D721Med (cell line): ENCODE measurements around the gene TMCC3.
A peak's percentile ranks its signal among the peaks of the same experiment; 100 is the strongest.

ENCODE experiments used
- DNase-seq: peaks from one replicate; pipeline ENCODE4 v3.0.0; 2011; ENCODE audit warnings: low spot score; ENCODE audit not compliant: insufficient read length
- FAIRE-seq: peaks from 2 replicates; lab custom pipeline; 2011; peaks lifted over from hg19 to GRCh38; lab: Jason Lieb, UNC
- TF ChIP-seq, protein P1 (sequence below): IDR thresholded peaks from 2 replicates; pipeline ENCODE4 v1.5.1; 2012; ENCODE audit warnings: mild to moderate bottlenecking, control low read depth; ENCODE audit not compliant: insufficient read depth; ENCODE audit errors: missing control alignments

TMCC3 gene

DNA sequence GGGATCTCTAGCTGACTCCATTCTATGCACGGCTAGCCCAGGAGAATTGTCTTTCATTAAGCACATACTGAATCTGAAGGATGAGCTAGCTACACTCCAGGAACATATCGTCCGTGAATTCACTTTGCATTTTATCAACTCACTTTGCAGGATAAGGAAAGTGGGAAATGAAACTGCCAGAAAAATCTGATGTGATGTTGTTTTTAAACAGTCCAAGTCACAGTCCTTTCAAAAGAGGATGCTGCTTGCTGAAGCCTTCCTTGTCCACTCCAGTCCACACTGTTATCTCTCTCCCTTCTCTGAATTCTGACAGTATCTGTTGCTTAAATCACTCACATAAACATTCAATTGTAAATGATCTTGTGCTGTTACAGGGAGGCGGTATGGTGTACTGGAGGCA is 12.7 kb upstream of the TMCC3 start:
- FAIRE-seq (no peak), DNase-seq (no peak)
- TF ChIP-seq, protein P1, sequence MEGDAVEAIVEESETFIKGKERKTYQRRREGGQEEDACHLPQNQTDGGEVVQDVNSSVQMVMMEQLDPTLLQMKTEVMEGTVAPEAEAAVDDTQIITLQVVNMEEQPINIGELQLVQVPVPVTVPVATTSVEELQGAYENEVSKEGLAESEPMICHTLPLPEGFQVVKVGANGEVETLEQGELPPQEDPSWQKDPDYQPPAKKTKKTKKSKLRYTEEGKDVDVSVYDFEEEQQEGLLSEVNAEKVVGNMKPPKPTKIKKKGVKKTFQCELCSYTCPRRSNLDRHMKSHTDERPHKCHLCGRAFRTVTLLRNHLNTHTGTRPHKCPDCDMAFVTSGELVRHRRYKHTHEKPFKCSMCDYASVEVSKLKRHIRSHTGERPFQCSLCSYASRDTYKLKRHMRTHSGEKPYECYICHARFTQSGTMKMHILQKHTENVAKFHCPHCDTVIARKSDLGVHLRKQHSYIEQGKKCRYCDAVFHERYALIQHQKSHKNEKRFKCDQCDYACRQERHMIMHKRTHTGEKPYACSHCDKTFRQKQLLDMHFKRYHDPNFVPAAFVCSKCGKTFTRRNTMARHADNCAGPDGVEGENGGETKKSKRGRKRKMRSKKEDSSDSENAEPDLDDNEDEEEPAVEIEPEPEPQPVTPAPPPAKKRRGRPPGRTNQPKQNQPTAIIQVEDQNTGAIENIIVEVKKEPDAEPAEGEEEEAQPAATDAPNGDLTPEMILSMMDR = no peak

GRCh38 chr12:94660436-94660835 is 10.1 kb upstream of the TMCC3 start:
- DNase-seq (no peak), FAIRE-seq (no peak)
- TF ChIP-seq, protein P1 = no peak

DNA sequence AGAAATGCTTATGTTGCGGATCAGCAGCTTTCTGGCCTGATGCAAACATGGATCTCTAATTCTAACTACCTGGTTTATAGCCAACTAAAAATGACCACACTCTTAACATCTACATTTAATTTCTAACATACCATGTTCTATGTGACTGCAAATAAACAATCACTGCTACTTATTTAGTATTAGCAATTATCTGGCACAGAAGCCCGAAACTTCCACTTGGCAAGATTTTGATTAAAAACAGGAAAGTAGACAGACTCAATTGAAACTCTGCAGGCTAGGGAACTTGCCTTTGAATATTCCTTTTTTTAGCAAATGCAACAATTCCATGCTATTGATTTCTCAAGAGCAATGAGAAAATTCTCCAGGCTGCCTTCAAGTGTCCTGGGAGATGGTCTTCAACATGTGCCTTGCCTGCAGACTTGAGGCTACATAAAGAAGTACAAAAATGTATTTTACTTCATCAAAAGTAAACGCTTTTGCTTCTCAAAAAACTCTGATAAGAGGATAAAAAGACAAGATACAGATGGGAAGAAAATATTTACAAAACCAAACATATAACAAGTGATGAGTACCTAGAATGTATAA is 9.1 kb upstream of the TMCC3 start:
- TF ChIP-seq, protein P1 = no peak
- DNase-seq (no peak), FAIRE-seq (no peak)

DNA sequence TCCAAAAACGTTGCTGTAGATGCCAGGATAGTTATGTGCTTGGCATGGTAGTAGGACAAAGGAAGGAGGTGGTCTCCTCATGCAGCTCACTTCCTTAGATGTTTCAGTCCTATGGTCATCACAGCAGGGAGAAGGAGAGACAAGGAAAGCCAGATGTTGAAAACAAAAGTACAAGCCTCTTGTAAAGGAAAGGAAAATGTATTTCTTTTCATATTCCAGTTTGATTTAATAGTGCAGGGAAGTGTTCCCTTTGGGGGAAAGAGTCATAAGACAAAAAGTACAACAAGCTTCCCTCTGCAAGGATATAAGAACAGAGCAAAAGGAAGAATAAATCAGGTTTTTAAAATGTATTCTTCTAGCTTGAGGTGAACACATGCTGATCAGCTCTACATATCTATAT is 8.6 kb upstream of the TMCC3 start:
- FAIRE-seq (no peak), DNase-seq (no peak)
- TF ChIP-seq, protein P1 = no peak

GRCh38 chr12:94656556-94656955 is 6.2 kb upstream of the TMCC3 start:
- FAIRE-seq (no peak), DNase-seq (no peak)

DNA sequence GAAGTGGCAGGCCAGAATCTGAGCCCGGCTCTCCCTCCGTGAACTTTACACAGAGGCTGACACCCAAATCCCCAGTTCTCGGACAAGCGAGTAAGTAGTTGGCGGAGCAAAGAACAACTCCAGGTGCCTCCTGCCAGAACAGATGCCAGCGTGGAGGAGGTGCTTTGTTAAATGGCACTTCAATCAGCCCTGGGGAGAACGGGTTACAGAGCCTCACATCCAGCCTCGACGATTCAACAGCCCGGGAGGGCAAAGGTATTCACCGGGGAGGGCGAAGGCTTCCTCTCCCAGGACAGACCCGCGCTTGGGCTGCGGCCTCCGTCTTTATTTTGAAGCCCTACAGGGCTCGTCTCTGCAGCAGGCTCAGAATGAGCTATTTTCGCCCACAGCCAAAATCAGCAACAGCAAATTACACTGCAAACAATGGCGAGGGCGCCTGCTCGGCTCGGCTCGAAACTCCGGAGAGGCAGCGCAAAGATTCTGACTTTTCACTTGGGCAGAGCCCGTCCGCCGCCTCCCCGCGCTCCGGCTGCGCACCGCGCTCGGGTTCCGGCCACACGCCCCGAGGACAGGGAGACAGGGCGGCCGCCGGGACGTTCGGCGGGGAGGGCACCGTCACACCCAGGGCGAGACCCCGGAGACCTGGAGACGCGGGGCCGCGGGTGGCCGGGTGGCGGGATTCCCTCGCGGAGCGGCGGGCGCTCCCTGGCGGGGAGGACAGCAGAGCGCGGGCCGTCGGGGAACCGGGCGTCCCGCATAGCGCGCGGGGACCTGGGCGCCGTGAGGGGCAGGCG is 811 bp downstream of the TMCC3 start:
- no peak for FAIRE-seq
- TF ChIP-seq, protein P1 = peak; percentile 23
- DNase-seq = no peak

More at GRCh38 chr12:94656556-94656955, 6.2 kb upstream of the TMCC3 start:
- TF ChIP-seq, protein P1 = no peak

- TF ChIP-seq, protein P1 = no peak
- DNase-seq = no peak
- no peak for FAIRE-seq
Observed at GRCh38 chr12:94648578-94648977, 1.8 kb downstream of the TMCC3 start.
